GM19438 (cell line): ENCODE results near the gene PDE4B.
A peak's percentile ranks its signal among the peaks of the same experiment; 100 is the strongest.
"Not testable (repeated sequence)": the region's sequence is repeated elsewhere in the genome, so short reads cannot be mapped to it uniquely, and the experiment has no call there.

Experiments used
- ATAC-seq: cut with Tn5 transposase; IDR thresholded peaks from one replicate; pipeline ENCODE4 v1.9.1; 2021; ENCODE audit warnings: low read depth; ENCODE audit not compliant: unreplicated experiment

Gene PDE4B

GRCh38 chr1:66296370-66296769, 503.7 kb downstream of the PDE4B start:
- ATAC-seq: no peak

GRCh38 chr1:66296951-66297350, 504.3 kb downstream of the PDE4B start:
- no peak for ATAC-seq

- no peak for ATAC-seq
Measured at GRCh38 chr1:66298464-66298863, 505.8 kb downstream of the PDE4B start.

- ATAC-seq: no peak
Measured at GRCh38 chr1:66300280-66300971, 507.7 kb downstream of the PDE4B start.

- ATAC-seq: peak; percentile 81
Measured at GRCh38 chr1:66300972-66301451, 508.3 kb downstream of the PDE4B start.

GRCh38 chr1:66302184-66302742, 509.6 kb downstream of the PDE4B start:
- no peak for ATAC-seq

- ATAC-seq: no peak
Measured at GRCh38 chr1:66302815-66303214, 510.1 kb downstream of the PDE4B start.

GRCh38 chr1:66303646-66304045, 511.0 kb downstream of the PDE4B start:
- no peak for ATAC-seq

GRCh38 chr1:66304128-66304527, 511.4 kb downstream of the PDE4B start:
- no peak for ATAC-seq

- no peak for ATAC-seq
Measured at GRCh38 chr1:66305927-66306326, 513.2 kb downstream of the PDE4B start.

GRCh38 chr1:66309006-66309741, 516.5 kb downstream of the PDE4B start:
- ATAC-seq: no peak

- no peak for ATAC-seq
Measured at GRCh38 chr1:66311092-66311491, 518.4 kb downstream of the PDE4B start.

- ATAC-seq: no peak
Measured at GRCh38 chr1:66311628-66312027, 518.9 kb downstream of the PDE4B start.

- ATAC-seq: no peak
Measured at GRCh38 chr1:66312271-66312990, 519.7 kb downstream of the PDE4B start.

GRCh38 chr1:66313429-66313828, 520.7 kb downstream of the PDE4B start:
- no peak for ATAC-seq

GRCh38 chr1:66315671-66316070, 523.0 kb downstream of the PDE4B start:
- ATAC-seq: no peak

- peak; percentile 58 for ATAC-seq
Measured at GRCh38 chr1:66316464-66317247, 524.0 kb downstream of the PDE4B start.

GRCh38 chr1:66317248-66317515, 524.5 kb downstream of the PDE4B start:
- ATAC-seq: no peak

GRCh38 chr1:66320231-66320630, 527.5 kb downstream of the PDE4B start:
- no peak for ATAC-seq

GRCh38 chr1:66322462-66322861, 529.8 kb downstream of the PDE4B start:
- not testable (repeated sequence) for ATAC-seq
